Middle frontal gyrus (tissue), 1 donor: ENCODE data around the gene ASB13.
A peak's percentile ranks its signal among the peaks of the same experiment; 100 is the strongest.

Source experiments
- DNase-seq: peaks from one replicate; pipeline ENCODE4 v3.0.0-alpha.2; 2015; ENCODE audit warnings: low spot score; ENCODE audit errors: extremely low spot score

Gene ASB13

DNA sequence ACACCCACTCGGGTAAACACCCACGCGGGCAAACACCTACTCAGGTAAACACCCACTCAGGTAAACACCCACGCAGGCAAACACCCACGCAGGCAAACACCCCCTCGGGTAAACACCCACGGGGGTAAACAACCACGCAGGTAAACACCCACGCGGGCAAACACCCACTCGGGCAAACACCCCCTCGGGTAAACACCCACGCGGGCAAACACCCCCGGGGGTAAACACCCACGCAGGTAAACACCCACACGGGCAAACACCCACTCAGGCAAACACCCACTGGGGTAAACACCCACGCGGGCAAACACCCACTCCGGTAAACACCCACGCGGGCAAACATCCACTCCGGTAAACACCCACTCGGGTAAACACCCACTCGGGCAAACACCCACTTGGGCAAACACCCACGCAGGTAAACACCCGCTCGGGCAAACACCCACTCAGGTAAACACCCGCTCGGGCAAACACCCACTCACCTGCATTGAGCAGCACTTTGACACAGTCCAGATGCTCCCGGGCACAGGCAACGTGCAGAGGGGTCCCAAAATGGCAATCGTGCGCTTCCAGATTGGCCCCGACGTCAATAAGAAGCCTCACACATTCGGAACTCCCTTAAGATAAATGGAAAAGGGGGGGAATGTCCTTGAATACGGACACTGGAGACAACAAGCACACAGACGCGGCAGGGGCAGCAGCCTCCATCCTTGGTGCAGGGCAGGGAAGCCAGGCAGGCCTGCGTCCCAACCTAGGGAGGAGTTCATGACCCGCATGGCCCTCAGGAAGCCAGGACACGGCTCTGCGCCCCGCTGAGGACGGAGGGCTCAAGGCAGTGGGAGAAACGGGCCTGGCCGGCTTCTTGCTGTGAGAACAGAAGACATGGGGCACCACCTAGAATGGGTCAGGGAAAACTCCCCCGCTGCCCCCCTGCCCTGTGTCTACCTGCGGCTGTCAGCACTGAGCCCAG is 17.6 kb downstream of the ASB13 start:
- no peak for DNase-seq

GRCh38 chr10:5647507-5648240 is 18.7 kb downstream of the ASB13 start:
- no peak for DNase-seq

GRCh38 chr10:5645944-5646617 is 20.3 kb downstream of the ASB13 start:
- no peak for DNase-seq

- no peak for DNase-seq
Observed at GRCh38 chr10:5645375-5645774, 21.0 kb downstream of the ASB13 start.

DNA sequence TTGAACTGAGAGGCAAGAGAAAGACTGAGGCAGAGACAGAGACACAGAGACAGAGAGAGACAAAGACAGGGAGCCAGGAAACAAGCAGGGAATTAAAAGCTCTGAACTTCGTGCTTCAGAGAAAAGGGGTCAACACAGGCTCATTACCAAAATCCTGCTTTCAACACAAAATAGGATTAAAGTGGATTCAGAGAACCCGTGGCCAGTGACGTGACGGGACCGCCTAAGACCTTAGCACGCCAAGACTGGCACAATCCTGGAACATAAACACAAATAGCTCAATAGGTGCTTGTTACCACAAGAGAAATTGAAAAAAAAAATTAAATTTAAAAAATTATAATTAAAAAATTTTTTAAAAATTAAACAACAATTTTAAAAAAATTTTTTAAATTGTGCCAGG is 21.5 kb downstream of the ASB13 start:
- DNase-seq = no peak

- DNase-seq = no peak
Observed at GRCh38 chr10:5643346-5644067, 22.9 kb downstream of the ASB13 start.

DNA sequence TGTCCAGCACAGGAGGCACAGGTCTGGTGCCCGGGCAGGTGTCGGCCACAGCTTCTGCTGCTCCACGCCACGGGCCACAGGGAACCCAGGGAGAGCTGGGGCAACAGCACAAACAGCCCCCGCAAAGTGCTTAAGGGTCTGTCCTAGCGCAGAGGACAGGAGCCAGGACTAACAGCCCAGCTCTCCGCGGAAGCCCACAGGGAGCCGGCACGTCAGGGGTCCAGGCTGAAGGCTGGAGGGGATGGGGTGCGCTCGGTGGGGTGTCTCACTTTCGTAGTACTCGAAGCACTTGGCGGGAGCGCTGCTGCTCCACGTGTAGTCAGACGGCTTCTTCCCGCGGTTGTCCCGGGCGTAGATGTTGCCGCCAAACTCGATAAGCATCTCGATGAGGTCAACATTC is 24.9 kb downstream of the ASB13 start:
- DNase-seq = no peak

DNA sequence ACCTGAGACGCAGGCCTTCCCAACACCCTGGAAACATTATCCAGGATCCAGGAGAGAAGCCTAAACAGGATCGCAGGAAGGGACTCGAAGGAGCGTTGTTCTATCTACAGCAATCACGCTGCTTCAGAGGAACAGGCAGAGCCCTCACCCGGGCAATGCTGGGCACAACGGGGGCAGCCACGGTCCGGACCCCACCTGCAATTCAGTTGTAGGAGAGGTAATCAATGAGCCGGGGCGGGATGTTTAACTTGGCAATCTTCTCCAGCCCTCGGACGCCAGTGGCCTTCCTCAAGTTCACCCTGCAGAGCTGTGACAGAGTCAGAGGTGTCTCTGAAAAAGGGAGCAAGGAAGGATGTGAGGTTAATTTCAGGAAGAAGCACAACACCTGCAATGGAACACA is 25.9 kb downstream of the ASB13 start:
- DNase-seq = no peak

DNA sequence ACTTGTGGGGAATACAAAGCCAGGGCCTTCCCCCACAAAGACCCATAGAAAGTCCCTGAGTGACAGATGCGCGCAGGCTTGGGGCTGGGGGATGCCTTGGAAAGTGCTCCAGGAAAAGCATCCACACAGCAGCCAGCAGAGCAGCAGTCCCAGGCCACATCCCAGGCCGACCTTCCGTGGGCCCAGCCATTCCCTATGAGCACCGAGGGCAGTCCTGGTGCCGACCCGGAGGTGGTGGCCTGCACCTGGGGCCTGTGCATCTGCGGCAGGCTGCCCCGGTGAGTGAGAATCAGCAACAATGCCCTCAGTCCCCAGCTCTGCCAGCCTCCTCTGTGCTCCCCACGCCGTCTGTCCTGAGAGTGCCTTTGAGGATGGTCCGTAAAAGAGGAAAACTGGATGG is 26.4 kb downstream of the ASB13 start:
- no peak for DNase-seq

- DNase-seq = no peak
Observed at GRCh38 chr10:5639066-5639465, 27.3 kb downstream of the ASB13 start.

DNA sequence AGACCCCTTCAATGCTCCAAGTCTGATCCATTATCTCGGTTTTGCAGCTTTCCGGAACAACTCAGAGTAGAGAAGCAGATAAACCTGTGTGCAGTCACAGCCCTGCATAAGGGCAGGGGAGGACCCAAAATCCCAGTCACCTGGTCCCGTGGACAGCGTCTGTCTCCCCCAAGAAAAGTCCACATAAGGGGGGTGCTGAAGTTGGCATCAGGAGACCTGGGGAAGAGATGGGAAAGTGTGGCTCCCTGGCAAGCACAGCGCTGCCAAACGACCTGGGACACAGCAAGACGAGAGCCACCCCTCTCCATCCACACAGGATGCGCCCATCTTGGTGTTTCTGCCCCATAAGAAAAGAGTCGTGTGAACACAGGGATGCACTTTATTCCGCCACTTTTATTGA is 27.9 kb downstream of the ASB13 start:
- no peak for DNase-seq

DNA sequence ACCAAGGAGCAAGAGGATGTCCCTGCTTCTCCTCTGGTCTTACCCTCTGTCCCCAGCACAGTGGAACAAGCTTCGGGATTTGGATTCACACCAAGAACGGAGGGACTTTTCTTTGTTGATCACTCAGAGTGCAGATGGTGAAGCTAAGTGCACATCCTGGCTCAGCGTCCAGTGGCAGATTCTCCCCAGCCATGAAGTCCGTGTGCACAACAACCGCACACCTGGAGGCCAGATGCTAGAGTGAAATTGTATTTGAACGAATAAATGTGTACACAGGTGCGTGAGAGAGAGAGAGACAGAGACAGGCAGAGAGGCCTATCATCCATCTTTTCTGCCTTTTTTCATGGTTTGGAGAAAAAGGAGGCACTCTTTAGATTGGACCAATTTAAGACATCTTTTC is 31.5 kb downstream of the ASB13 start:
- DNase-seq = no peak

GRCh38 chr10:5633166-5633749 is 33.1 kb downstream of the ASB13 start:
- no peak for DNase-seq

DNA sequence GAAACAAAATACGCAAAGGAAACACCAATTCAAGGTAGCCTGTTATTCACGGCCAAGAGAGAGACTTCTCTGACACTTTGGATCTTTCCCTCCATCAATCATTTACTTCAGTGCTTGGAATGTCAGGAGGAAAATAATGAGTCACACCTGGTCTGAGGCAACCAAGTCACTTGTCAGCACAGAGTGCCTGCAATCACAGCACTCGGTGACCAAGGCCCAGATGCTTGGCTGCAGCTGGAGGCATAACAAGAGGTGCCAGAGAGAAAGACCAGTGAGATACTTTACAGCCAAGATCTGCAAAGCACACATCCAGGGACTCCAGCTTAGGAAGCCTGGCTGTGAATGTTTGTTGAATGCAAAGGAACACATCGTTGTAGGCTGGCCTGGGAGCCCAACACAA is 33.9 kb downstream of the ASB13 start:
- no peak for DNase-seq

DNA sequence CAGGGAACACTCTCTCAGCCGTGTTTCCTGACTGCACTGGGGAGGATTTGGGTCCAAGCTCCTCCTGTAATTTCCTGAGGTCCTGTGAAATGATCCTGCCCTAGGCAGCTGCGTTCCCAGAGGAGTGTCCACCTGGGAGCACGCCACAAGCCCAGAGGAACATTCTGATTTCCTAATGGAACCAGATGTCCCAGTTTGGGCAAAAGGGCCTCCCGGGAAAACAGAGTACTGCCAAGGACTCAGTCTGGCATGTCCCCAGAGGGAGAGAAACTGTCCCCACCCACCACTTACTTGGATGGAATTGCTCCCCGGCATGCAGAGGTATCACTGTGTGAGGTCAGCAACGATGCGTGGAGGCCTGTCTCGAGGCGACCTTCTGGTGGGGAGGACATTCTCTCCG is 34.5 kb downstream of the ASB13 start:
- no peak for DNase-seq

- DNase-seq = no peak
Observed at GRCh38 chr10:5630112-5630436, 36.3 kb downstream of the ASB13 start.

DNA sequence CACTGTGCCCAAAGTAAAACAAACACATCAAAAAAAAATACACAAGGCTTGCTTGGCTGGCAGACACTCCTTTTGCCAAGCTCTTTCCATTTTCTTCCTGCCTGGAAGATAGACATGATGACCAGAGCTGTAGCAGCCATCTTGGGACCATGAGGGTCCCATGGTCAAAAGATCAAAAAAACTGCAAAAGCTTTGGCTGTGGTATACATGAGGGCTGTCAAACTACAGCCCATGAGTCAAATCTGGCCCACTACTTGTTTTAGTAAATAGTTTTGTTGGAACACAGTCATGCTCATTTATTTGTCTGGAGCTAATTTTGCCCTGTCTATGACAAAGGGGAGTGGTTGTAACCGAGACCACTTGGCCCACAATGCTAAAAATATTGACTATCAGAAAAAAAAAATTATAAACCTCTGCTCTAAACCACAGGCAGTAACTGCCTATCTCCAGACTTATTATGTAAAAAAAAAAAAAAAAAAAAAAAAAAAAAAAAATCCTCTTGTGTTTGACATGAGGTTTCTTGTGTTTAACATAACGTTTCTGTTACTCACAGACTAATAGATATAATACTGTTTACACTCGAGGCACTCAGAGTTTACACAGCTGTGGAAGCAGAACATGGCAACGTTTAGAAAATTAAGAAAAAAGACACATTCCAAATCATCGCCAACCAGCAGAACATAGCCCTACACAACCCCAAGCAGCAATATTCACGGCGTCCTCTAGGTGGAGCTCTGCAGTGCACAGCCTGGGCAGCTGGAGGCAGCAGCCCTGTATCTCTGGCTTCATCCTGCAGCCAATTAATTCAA is 36.9 kb downstream of the ASB13 start:
- peak; percentile 33 for DNase-seq

- DNase-seq = no peak
Observed at GRCh38 chr10:5628451-5629302, 37.7 kb downstream of the ASB13 start.

GRCh38 chr10:5627486-5628044 is 38.8 kb downstream of the ASB13 start:
- no peak for DNase-seq
